Activated CD4-positive, alpha-beta T cell treated with anti-CD3 and anti-CD28 coated beads, Interleukin-2, amount 50 U/mL, for 24 hours (primary cell): Measurements from ENCODE around the gene PSEN2.

ENCODE experiments used
- DNase-seq, 2 donors: peaks; one replicate each; pipeline ENCODE4 v3.0.0-alpha.2; 2020; ENCODE audit warnings: low read depth in 1 of 2, low spot score in 1 of 2

Gene PSEN2

DNA sequence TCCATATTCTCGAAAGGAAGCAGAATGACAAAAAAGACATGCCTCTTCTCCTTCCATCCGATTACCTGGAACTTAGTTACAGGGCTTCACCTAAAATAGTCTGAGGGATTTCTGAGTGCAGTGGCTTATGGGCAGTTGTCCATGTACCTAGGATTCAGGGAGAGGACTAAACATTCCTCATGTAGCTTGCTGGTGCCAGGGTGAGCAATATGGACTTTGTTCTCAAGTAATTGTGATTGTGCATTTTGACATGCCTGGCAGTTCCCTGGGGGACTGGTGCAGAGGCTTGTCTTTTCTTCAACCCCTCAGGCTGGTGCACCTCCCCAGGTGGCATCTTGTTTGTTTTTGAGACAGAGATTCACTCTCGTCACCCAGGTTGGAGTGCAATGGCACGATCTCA, 6.1 kb upstream of the PSEN2 start:
- no peak for DNase-seq

DNA sequence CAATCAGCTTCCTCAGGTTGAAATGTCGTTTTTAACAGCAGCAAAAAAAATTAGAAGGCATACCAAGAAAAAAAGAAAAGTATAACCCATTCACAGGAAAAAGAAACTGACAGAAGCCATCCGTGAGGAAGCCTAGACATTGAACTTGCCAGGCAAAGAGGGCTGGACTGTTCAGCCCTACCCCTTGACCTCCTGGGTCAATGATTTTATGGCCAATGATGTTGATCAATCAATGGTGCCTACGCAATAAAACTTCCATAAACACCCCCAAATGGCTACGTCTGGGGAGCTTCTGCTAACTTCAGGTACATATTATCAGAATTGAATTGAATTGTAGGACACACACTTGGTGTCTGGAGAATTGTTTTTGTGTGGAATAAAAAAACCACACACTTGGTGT, 4.8 kb upstream of the PSEN2 start:
- no peak for DNase-seq

DNA sequence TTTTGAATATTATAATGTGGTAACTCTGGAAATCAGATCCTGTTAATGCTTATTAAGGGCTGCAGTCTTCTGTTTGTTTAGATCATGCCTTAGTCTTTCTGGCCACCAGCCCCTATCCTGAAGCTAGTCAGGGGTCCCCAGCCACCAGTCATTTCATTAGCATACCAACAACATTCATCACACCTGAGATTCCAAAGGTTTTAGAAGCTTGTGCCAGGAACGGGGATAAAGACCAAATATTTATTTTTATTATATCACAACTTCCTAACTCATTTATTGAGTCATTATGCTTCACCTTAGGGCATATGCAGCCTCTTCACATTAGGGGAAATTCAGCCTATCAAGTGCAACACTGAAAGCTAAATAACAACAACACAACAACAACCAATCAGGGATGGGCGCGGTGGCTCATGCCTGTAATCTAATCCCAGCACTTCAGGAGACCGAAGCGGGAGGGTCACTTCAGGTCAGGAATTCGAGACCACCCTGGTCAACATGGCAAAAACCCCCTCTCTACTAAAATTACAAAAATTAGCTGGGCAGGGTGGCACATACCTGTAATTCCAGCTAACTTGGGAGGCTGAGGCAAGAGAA, 2.9 kb upstream of the PSEN2 start:
- no peak for DNase-seq

- no peak for DNase-seq
Measured at GRCh38 chr1:226868726-226869125, 1.7 kb upstream of the PSEN2 start.

DNA sequence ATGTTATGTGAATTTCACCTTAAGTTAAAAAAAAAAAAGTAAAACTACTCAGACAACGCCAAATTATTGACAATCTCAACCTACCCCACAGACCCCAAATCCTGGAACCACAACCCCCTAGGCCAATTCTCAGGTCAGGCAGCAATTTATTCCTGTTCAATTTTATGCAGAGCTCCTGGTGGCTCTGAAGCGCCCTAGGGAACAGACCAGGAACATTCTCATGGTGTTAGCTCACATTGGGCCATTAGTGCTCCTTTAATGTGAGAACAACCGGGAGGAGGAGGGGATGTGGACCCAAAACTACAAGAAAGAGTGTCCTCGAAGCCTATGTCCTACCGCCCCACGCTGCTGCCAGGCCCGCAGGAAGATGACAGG, 403 bp upstream of the PSEN2 start:
- DNase-seq = no peak

DNA sequence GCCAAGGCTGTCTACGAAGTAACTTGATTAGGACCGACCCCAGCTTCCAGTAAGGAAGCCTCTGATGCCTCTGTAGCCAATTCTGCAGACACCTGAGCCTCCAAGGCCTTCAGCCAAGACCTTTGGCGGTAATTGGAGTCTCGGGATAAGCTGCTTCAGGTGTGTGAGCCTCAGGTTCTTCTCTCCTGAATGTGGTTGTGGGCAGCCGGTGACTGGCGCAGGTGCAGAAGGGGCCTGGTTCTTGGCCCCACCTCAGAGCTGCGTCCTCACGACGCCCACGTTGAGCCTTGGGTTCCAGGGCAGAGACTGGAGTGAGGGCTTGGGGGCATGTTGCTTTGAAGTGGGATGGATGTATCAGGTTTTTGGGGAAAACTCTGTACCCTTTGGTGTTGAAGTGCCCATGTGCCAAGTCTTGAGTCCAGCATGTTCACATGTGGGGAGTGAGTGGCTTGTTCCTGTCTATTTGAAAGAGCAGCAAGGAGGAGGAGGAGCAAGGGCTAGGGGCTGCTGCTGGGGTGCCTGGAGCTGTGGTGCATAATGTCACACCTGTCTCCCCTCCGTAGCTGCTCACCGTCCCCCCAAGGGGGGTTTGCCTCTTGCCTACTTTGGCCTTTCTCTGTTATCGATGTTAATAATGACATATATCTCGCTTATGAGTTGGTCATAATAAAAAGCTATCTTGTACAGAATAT, 1.4 kb downstream of the PSEN2 start:
- no peak for DNase-seq

DNA sequence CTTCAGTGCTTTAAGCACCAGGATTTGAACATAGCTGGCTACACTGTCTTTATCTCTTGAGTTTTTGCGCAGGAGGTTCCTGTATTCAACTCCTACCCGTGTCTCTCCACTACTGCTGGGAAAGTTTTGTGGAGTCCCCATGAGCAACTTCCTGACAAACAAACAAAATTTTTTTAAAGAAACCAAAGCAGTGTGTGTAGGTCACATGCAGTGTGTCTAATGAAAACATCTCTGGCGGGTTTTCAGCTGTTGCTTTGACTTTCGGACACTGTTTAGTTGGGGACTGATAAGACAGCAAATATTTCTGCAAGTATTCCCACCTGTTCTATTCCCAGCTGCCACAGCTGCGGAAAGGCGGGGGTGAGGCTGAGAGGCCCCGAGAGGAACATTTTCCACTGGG, 2.0 kb downstream of the PSEN2 start:
- DNase-seq = no peak

DNA sequence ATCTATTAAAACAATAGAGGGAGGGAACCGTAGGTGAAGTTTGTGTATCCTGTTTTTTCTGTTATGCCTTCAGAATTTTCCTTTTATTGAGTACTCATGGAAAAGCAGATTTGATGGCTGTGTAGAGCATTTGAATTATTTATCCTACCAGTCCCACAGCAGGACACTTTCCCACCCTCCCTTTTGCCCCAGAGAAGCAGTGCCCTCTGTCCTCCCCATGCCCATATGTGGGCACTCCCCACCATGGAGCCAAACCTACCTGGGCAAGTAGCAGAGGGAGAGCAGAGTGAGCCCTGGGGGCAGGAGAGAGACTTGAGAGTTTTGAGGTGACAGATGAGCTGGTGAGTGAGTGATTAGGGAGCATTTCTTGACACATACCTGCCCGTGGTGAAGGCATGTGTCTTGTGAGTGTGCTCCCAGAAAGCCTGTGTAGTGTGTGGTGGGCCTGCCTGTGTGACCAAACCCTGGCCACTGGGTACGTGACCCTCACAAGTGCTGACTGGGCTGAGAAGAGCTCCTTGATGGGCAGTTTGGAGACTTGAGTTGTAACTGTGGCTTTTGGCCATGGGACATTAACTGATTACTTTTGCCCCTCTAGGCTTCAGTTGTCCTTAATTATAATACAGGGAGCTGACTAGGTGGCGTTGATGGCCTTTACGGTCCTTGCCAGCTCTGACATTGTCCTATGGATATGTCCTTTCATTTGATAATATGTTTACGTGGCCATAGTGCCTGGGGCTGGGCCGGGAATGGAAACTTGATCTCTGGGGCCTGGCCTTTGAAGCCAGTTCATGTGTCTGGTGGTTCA, 3.6 kb downstream of the PSEN2 start:
- DNase-seq = no peak

- DNase-seq = no peak
Measured at GRCh38 chr1:226874579-226875425, 4.4 kb downstream of the PSEN2 start.

- no peak for DNase-seq
Measured at GRCh38 chr1:226875641-226876295, 5.4 kb downstream of the PSEN2 start.

GRCh38 chr1:226877669-226878068, 7.3 kb downstream of the PSEN2 start:
- no peak for DNase-seq

- DNase-seq = no peak
Measured at GRCh38 chr1:226880372-226881287, 10.2 kb downstream of the PSEN2 start.

- no peak for DNase-seq
Measured at GRCh38 chr1:226881515-226882185, 11.2 kb downstream of the PSEN2 start.

DNA sequence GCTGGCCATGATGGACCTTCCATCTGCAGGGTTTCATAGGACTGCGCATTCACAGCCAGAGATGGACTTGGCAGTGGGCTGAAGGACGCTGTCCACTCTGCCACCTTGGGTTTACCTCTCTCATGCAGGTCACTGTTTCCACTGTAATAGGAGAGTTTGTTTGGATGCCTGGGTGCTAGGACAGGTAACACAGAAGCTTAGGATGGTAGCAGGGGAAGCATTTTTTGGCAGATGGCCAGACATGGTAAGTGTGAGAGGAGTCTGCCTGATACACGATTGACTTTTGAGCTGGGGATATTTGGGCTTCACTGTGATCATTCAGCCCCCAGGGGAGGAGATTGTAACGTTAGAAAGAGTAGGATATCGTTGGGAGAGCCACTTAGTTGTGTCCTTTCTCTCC, 11.8 kb downstream of the PSEN2 start:
- DNase-seq = no peak

DNA sequence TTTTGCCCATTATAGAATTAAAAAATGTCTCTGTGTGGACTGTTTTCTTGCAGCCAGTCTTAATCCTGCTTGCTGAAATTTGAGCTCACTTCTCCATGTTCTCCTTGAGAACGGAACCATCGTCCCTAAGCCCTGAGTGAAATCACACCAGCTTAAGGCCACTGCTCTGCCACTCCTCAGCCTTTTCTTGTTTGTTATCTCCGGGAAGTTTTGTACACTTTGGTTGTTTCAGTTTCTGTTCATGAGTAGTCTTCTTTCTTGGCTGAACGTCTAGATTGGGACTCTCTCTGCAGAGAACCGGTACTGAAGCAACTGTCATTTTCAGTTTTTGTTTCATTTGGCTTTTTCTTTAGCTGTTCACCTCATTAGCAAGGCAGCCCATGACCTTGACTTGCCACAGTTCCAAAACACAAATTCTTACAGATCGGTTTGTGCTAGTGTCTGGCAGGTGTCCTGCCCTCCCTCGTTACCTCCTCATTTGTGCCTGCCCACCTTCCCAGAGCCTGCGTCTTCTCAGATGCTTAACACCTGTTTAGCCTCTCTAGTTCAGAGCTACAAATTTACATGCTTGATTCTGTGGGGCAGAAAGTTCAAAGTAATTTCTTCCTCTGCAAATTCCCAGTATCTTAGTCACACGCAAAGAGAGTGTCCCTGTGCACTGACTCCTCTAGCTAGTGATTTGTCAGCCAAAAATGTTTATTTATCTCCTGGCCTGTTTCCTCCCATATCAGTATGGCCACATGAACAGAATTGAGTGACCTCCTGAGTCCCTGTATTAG, 12.4 kb downstream of the PSEN2 start:
- peak; percentile 24 to 40 for DNase-seq

DNA sequence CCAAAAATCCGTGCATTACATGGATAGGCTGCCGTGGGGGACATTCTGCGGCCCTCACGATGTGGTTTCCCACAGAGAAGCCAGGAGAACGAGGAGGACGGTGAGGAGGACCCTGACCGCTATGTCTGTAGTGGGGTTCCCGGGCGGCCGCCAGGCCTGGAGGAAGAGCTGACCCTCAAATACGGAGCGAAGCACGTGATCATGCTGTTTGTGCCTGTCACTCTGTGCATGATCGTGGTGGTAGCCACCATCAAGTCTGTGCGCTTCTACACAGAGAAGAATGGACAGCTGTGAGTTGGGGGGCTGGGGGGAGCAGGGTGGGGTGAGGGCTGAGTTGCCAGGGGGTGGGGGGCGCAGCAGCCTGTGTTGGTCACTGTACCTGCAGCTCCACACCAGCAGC, 13.2 kb downstream of the PSEN2 start:
- DNase-seq = no peak

DNA sequence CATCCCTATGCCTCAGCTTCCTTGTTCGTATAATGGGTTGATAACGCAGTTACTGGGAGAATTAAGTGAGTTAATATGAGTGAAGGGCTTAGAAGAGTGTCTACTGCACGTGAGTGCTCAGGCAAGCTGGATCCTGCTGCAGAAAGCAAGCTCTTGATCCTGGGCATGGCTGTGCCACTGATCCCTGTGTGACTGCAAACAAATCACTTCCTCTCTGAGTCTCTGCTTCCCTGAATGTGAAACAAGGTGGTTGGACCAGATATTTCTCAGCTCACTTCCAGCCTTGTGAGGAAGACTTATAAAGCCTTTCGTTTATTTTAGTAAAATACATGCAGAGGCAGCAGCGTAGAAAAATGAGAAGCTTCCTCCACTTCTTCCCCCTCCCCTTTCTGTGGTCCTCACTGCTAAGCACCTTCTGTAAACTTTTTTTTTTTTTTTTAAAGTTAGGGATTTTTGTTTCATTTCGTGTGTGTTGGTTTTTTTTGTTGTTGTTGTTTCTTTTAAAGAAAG, 13.8 kb downstream of the PSEN2 start:
- DNase-seq = no peak
